ENCODE results near the gene NDUFAF3. TPM values are rescaled to one million over a fixed set of nuclear protein-coding genes. Genes with fewer than 3 reads are reported as not detected.
A peak's percentile ranks its signal among the peaks of the same experiment; 100 is the strongest.

NDUFAF3 gene
- total RNA-seq, 1 donor from 2014 or later: 200 TPM

- no peaks in the 10 kb centered on the region for H3K27me3 ChIP-seq
- H3K36me3 ChIP-seq: peaks cover 18 to 38% of the 10 kb centered on the region in 2 donors
- H3K4me1 ChIP-seq: peaks cover 10 to 26% of the 10 kb centered on the region in 2 donors
- no peak overlapping the region for H3K4me3 ChIP-seq
- TF ChIP-seq CTCF (IDR thresholded peaks at IDR 0.05): no peak
- no peak overlapping the region for H3K27ac ChIP-seq
- no peaks in the 10 kb centered on the region for H3K9me3 ChIP-seq
- intact Hi-C loops (cut with DNase I): loop anchor here (5.0 kb wide), 1 partner anchor 253 kb away; the partner anchor contains the start of gene C3orf62
- DNase-seq (ENCODE audit: low spot score in 2 of 2): no peak
These were observed 2.5 kb downstream of the NDUFAF3 start for GRCh38 chr3:49024449-49024848.

- H3K4me1 ChIP-seq: peaks cover 10 to 20% of the 10 kb centered on the region in 2 donors
- no peaks in the 10 kb centered on the region for H3K27me3 ChIP-seq
- no peak overlapping the region for H3K4me3 ChIP-seq
- no peak for TF ChIP-seq CTCF (IDR thresholded peaks at IDR 0.05)
- DNase-seq (ENCODE audit: low spot score in 2 of 2): no peak
- no peaks in the 10 kb centered on the region for H3K9me3 ChIP-seq
- H3K27ac ChIP-seq: no peak overlapping the region
- peaks cover 21 to 41% of the 10 kb centered on the region in 2 donors for H3K36me3 ChIP-seq
- intact Hi-C loops (cut with DNase I): no loop called here
These were observed 3.3 kb downstream of the NDUFAF3 start for GRCh38 chr3:49025005-49025792.

GRCh38 chr3:49025793-49026520 is 4.0 kb downstream of the NDUFAF3 start:
- intact Hi-C loops (cut with DNase I): no loop called here

GRCh38 chr3:49026536-49026935 is 4.6 kb downstream of the NDUFAF3 start:
- Histone ChIP-seq H3K27me3 (no peaks in the 10 kb centered on the region), H3K9me3 (no peaks in the 10 kb centered on the region), H3K4me1 (peaks cover 6 to 15% of the 10 kb centered on the region in 2 donors), H3K4me3 (no peak overlapping the region), H3K36me3 (peaks cover 30 to 55% of the 10 kb centered on the region in 2 donors), H3K27ac (no peak overlapping the region)
- DNase-seq (ENCODE audit: low spot score in 2 of 2): no peak
- intact Hi-C loops (cut with DNase I): no loop called here
- TF ChIP-seq CTCF (IDR thresholded peaks at IDR 0.05): no peak

More at GRCh38 chr3:49025793-49026520, 4.0 kb downstream of the NDUFAF3 start:
- Histone ChIP-seq H3K27ac (no peak overlapping the region), H3K27me3 (no peaks in the 10 kb centered on the region), H3K4me1 (peaks cover 6 to 15% of the 10 kb centered on the region in 2 donors), H3K9me3 (no peaks in the 10 kb centered on the region), H3K36me3 (peaks cover 24 to 49% of the 10 kb centered on the region in 2 donors), H3K4me3 (no peak overlapping the region)
- no peak for TF ChIP-seq CTCF (IDR thresholded peaks at IDR 0.05)
- no peak for DNase-seq (ENCODE audit: low spot score in 2 of 2)

GRCh38 chr3:49027634-49028033 is 5.7 kb downstream of the NDUFAF3 start:
- Histone ChIP-seq H3K36me3 (peaks cover 41 to 66% of the 10 kb centered on the region in 2 donors), H3K9me3 (no peaks in the 10 kb centered on the region), H3K27ac (peak overlapping the region; percentile 92 to 96), H3K4me1 (peaks cover 6 to 13% of the 10 kb centered on the region in 2 donors), H3K27me3 (no peaks in the 10 kb centered on the region), H3K4me3 (no peak overlapping the region)
- DNase-seq (ENCODE audit: low spot score in 2 of 2): no peak
- no peak for TF ChIP-seq CTCF (IDR thresholded peaks at IDR 0.05)
- intact Hi-C loops (cut with DNase I): loop anchor here (2.0 kb wide), 1 partner anchor 65 kb away; no protein-coding TSS in a partner anchor

Measured in ascending aorta (tissue), 2 donors.